Gastroesophageal sphincter (tissue), 4 donors: ENCODE data around the gene MYH14. TPM values are rescaled to one million over a fixed set of nuclear protein-coding genes. Genes with fewer than 3 reads are reported as not detected.

Source experiments
- ATAC-seq: fragments of 150-250 bp; one replicate; pipeline ENCODE4 v1.9.1; 2016; ENCODE audit warnings: mild to moderate bottlenecking, moderate library complexity
- H3K27ac ChIP-seq, 4 donors: fragments of 200-600 bp; sonication (generic) in 3 of 4; 1 replicate in 3 of 4; 2 replicates in 1 of 4; pipeline ENCODE4 v1.5.1; 2016 to 2019
- H3K27me3 ChIP-seq: fragments of 200-600 bp; sonication (generic); one replicate; pipeline ENCODE4 v1.5.1; 2019
- H3K36me3 ChIP-seq, 2 donors: fragments of 200-600 bp; sonication (generic); one replicate each; pipeline ENCODE4 v1.5.1; 2019; ENCODE audit warnings: control low read depth in 1 of 2
- H3K4me1 ChIP-seq, 3 donors: fragments of 200-600 bp; sonication (generic); 1 replicate in 2 of 3; 2 replicates in 1 of 3; pipeline ENCODE4 v1.5.1; 2016 to 2019; ENCODE audit warnings: control low read depth in 2 of 3
- H3K4me3 ChIP-seq, 2 donors: fragments of 200-600 bp; sonication (generic); one replicate each; pipeline ENCODE4 v1.5.1; 2019; ENCODE audit warnings: mild to moderate bottlenecking in 1 of 2, moderate library complexity in 1 of 2
- H3K9me3 ChIP-seq, 3 donors: fragments of 200-600 bp; sonication (generic); one replicate each; pipeline ENCODE4 v1.5.1; 2017 to 2019; ENCODE audit warnings: control low read depth in 2 of 3
- EP300 ChIP-seq: sonication (generic); formaldehyde crosslinking; IDR thresholded peaks from one replicate; pipeline ENCODE4 v1.6.1; 2017; ENCODE audit warnings: antibody characterized with exemption, mild to moderate bottlenecking
- POLR2A ChIP-seq, 2 donors: fragments of 450-650 bp; IDR thresholded peaks; one replicate each; pipeline ENCODE4 v1.6.1; 2017; ENCODE audit warnings: antibody characterized with exemption in 2 of 2, mild to moderate bottlenecking in 2 of 2, moderate library complexity in 1 of 2
- POLR2AphosphoS5 ChIP-seq: sonication (generic); formaldehyde crosslinking; IDR thresholded peaks from one replicate; pipeline ENCODE4 v1.6.1; 2017; ENCODE audit warnings: antibody characterized with exemption
- WGBS, 2 donors: methylation state at CpG; one replicate each; pipeline ENCODE4 v1.1.5; 2018; ENCODE audit warnings: low coverage in 1 of 2; 5-methylcytosine and 5-hydroxymethylcytosine counted together
- total RNA-seq, 4 donors: library from RNA; depleted of rRNA; stranded (reverse); fragments of >200 nt; gene quantifications; one replicate each; pipeline ENCODE4 v1.1.0, GENCODE V29; 2016
- TF ChIP-seq, protein P1 (sequence below), 4 experiments: fragments of 200-600 bp in 2 of 4; fragments of 450-650 bp in 2 of 4; sonication (generic) in 1 of 4; IDR thresholded peaks; one replicate each; pipeline ENCODE4 v1.5.1; 2017 to 2019; ENCODE audit warnings: antibody characterized with exemption in 4 of 4, mild to moderate bottlenecking in 2 of 4, moderate library complexity in 2 of 4

Gene MYH14
- total RNA-seq, 4 donors from 2014 or later: 3.5 to 10.0 (median 6.1) TPM

DNA sequence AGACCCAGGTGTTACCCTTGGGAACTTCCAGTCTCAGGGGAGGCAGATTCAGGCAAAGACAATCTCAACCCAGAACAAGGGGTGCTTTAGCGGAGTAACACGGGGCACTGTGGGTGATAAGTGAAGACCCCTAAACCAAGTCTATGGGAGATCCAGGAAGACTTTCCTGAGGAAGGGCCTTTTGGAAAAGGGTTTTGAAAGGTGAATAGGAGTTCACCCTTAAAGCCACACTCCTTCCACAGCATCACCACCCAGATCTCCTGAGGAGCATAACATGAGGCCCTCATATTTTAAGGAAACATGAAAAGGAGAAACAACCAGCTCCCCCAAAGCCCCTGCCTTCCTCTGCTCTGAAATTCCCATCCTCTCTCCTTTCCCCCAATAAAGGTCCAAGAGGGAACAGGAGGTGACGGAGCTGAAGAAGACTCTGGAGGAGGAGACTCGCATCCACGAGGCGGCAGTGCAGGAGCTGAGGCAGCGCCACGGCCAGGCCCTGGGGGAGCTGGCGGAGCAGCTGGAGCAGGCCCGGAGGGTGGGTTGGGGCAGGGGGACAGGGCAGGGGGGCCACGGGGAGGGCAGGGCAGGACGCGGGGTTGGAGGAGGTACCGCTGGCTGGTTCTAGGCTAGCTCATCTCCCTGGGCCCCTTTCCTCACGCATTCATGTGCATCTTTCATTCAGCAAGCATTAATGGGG is 73.1 kb downstream of the MYH14 start:
- WGBS, 2 donors: 65 to 72% methylated on average over 7 to 8 of the region's 15 CpGs
- TF ChIP-seq, protein P1, sequence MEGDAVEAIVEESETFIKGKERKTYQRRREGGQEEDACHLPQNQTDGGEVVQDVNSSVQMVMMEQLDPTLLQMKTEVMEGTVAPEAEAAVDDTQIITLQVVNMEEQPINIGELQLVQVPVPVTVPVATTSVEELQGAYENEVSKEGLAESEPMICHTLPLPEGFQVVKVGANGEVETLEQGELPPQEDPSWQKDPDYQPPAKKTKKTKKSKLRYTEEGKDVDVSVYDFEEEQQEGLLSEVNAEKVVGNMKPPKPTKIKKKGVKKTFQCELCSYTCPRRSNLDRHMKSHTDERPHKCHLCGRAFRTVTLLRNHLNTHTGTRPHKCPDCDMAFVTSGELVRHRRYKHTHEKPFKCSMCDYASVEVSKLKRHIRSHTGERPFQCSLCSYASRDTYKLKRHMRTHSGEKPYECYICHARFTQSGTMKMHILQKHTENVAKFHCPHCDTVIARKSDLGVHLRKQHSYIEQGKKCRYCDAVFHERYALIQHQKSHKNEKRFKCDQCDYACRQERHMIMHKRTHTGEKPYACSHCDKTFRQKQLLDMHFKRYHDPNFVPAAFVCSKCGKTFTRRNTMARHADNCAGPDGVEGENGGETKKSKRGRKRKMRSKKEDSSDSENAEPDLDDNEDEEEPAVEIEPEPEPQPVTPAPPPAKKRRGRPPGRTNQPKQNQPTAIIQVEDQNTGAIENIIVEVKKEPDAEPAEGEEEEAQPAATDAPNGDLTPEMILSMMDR (IDR thresholded peaks at IDR 0.05): no peak
- TF ChIP-seq EP300 (no peak), POLR2AphosphoS5 (no peak), POLR2A (IDR thresholded peaks at IDR 0.05) (no peak)
- ATAC-seq: no peak
- Histone ChIP-seq H3K4me3 (no peak overlapping the region), H3K36me3 (peaks cover 0 to 60% of the 10 kb centered on the region in 2 donors), H3K4me1 (no peaks in the 10 kb centered on the region), H3K9me3 (no peaks in the 10 kb centered on the region), H3K27ac (no peak overlapping the region), H3K27me3 (peaks cover 32% of the 10 kb centered on the region)

DNA sequence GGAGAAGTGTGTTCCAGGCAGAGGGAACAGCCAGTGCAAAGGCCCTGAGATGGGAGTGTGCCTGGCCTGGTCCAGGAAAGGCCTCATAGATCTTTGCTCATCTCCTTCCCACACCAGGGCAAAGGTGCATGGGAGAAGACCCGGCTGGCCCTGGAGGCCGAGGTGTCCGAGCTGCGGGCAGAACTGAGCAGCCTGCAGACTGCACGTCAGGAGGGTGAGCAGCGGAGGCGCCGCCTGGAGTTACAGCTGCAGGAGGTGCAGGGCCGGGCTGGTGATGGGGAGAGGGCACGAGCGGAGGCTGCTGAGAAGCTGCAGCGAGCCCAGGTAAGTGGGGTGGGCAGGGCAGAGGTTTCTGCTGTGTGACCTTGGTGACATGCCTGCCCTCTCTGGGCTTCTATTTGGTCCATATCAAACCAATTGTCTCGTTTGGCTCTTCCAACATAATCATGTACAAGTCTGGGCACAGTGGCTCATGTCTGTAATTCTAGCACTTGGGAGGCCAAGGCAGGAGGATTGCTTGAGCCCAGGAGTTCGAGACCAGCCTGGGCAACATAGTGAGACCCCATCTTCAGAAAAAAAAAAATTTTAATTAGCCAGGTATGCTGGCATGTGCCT is 74.7 kb downstream of the MYH14 start:
- Histone ChIP-seq H3K4me1 (no peaks in the 10 kb centered on the region), H3K27me3 (peaks cover 32% of the 10 kb centered on the region), H3K4me3 (no peak overlapping the region), H3K27ac (no peak overlapping the region), H3K36me3 (peaks cover 0 to 51% of the 10 kb centered on the region in 2 donors), H3K9me3 (no peaks in the 10 kb centered on the region)
- no peak for ATAC-seq
- TF ChIP-seq EP300 (no peak), POLR2A (IDR thresholded peaks at IDR 0.05) (no peak), POLR2AphosphoS5 (no peak)
- TF ChIP-seq, protein P1 (IDR thresholded peaks at IDR 0.05): no peak
- 81 to 100% methylated on average over 1 to 7 of the region's 14 CpGs for WGBS, 2 donors

DNA sequence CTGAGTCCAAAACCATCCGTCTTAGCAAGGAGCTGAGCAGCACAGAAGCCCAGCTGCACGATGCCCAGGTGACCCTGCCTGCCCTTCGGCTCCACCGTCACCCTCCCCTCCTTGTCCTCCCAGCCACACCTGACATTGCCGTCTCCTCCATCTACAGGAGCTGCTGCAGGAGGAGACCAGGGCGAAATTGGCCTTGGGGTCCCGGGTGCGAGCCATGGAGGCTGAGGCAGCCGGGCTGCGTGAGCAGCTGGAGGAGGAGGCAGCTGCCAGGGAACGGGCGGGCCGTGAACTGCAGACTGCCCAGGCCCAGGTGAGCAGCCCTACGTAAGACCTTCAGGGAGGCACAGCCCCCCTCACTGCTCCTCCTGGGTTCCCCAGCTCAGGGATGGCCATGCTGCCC is 76.7 kb downstream of the MYH14 start:
- H3K4me3 ChIP-seq: no peak overlapping the region
- H3K27ac ChIP-seq: no peak overlapping the region
- H3K4me1 ChIP-seq: no peaks in the 10 kb centered on the region
- TF ChIP-seq EP300: no peak
- TF ChIP-seq POLR2AphosphoS5: no peak
- TF ChIP-seq, protein P1 (IDR thresholded peaks at IDR 0.05): no peak
- no peak for TF ChIP-seq POLR2A (IDR thresholded peaks at IDR 0.05)
- no CpG with 5 or more reads among the region's 14 CpGs for WGBS, 2 donors
- H3K36me3 ChIP-seq: peaks cover 0 to 54% of the 10 kb centered on the region in 2 donors
- peaks cover 0 to 3% (median 0%) of the 10 kb centered on the region in 3 donors for H3K9me3 ChIP-seq
- peaks cover 31% of the 10 kb centered on the region for H3K27me3 ChIP-seq
- no peak for ATAC-seq

GRCh38 chr19:50280983-50281382 is 77.6 kb downstream of the MYH14 start:
- H3K9me3 ChIP-seq: peaks cover 0 to 12% (median 0%) of the 10 kb centered on the region in 3 donors
- no peak overlapping the region for H3K27ac ChIP-seq
- no peak for ATAC-seq
- TF ChIP-seq EP300 (no peak), POLR2AphosphoS5 (no peak), POLR2A (IDR thresholded peaks at IDR 0.05) (no peak)
- TF ChIP-seq, protein P1 (IDR thresholded peaks at IDR 0.05): no peak
- 33% methylated on average over 1 of the region's 3 CpGs; no CpG with 5 or more reads in 1 of the 2 donors for WGBS, 2 donors
- peaks cover 24% of the 10 kb centered on the region for H3K27me3 ChIP-seq
- H3K4me3 ChIP-seq: no peak overlapping the region
- H3K36me3 ChIP-seq: peaks cover 0 to 49% of the 10 kb centered on the region in 2 donors
- H3K4me1 ChIP-seq: no peaks in the 10 kb centered on the region

GRCh38 chr19:50281491-50281890 is 78.1 kb downstream of the MYH14 start:
- H3K36me3 ChIP-seq: peaks cover 0 to 48% of the 10 kb centered on the region in 2 donors
- no peak for ATAC-seq
- no CpG with 5 or more reads among the region's 22 CpGs for WGBS, 2 donors

More at GRCh38 chr19:50281491-50281890, 78.1 kb downstream of the MYH14 start:
- TF ChIP-seq EP300 (no peak), POLR2A (IDR thresholded peaks at IDR 0.05) (no peak), POLR2AphosphoS5 (no peak)
- TF ChIP-seq, protein P1 (IDR thresholded peaks at IDR 0.05): no peak
- Histone ChIP-seq H3K4me1 (no peaks in the 10 kb centered on the region), H3K27me3 (peaks cover 19% of the 10 kb centered on the region), H3K4me3 (no peak overlapping the region), H3K27ac (no peak overlapping the region), H3K9me3 (peaks cover 0 to 17% (median 0%) of the 10 kb centered on the region in 3 donors)
